GM21723 (cell line): ENCODE measurements around the gene TSPAN31.
"Not testable (repeated sequence)": the region's sequence is repeated elsewhere in the genome, so short reads cannot be mapped to it uniquely, and the experiment has no call there.

Experiments
- ATAC-seq: cut with Tn5 transposase; IDR thresholded peaks from one replicate; pipeline ENCODE4 v1.9.1; 2021; ENCODE audit warnings: mild to moderate bottlenecking, moderate library complexity; ENCODE audit not compliant: unreplicated experiment

The TSPAN31 gene

DNA sequence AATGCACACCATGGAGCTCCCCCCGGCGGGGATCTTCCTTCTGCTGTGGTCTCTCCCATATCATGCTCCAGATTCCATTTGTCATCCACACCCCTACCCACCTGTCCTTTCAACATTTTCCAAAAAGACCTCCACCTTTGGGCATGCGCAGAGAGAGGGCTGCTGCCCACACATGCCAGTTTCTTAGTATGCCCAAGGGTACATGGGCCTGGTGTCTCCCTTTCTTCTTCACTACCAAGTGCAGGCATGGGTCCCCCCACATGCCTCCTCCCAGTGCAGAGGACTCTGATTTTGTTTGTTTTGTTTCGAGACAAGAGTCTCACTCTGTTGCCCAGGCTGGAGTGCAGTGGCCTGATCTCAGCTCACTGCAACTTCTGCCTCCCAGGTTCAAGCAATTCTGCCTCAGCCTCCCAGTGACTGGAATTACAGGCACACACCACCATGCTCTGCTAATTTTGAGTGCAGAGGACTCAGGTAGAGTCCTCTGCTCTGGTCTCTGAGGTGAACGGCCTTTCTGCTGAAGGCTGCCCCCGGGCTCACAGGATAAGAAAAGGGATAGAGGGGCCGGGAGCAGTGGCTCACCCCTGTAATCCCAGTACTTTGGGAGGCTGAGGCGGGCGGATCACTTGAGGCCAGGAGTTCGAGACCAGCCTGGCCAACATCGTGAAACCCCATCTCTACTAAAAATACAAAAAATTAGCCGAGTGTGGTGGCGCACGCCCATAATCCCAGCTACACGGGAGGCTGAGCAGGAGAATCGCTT, 22.8 kb upstream of the TSPAN31 start:
- not testable (repeated sequence) for ATAC-seq

DNA sequence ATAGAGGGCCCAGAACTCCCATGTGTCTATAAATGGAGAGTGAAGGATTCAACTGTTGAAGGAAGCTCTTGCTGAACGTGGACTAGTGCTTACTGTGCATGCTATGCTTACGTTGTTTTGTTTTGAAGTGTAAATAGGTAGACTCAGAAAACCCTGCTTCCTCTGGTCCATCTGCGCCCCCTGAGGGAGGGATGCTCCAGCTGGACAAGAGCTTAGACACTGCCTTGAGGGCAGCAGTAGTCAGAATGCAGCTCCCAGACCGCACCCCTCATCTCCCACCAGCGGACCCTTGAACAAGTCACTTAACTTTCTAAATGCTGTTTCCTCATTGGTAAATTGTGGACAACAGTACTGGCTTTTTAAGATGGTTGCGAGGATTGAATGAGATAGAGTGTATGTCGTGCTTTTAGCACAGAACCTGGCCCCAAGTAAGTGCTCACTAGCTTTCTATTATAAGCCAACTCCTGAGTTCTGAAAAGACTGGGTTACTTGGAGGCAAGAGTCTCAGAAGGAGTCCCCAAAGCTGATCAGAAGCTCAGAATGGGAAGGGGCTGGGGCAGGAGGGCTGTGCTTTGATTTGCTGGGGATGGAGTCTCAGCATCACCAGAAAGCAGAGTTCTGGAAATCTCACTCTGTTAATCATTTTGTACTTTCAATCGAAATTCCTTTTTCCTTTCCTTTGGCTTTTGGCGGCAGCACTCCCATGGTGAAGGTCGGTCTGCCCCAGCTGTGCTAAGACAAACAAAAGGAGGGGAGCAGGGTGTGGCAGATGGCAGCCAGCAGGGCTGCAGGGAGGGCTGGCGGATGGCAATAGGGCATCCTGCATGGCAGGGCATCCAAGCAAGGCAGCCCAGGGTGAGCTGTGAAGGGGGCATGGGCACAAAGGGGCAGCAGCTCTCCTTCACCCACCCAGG, 21.9 kb upstream of the TSPAN31 start:
- ATAC-seq, result no peak

- ATAC-seq, result no peak
Observed at GRCh38 chr12:57723630-57723962, 21.2 kb upstream of the TSPAN31 start.

- no peak for ATAC-seq
Observed at GRCh38 chr12:57724003-57724935, 20.6 kb upstream of the TSPAN31 start.

GRCh38 chr12:57724936-57725740, 19.7 kb upstream of the TSPAN31 start:
- no peak for ATAC-seq

- no peak for ATAC-seq
Observed at GRCh38 chr12:57725851-57726150, 19.0 kb upstream of the TSPAN31 start.

DNA sequence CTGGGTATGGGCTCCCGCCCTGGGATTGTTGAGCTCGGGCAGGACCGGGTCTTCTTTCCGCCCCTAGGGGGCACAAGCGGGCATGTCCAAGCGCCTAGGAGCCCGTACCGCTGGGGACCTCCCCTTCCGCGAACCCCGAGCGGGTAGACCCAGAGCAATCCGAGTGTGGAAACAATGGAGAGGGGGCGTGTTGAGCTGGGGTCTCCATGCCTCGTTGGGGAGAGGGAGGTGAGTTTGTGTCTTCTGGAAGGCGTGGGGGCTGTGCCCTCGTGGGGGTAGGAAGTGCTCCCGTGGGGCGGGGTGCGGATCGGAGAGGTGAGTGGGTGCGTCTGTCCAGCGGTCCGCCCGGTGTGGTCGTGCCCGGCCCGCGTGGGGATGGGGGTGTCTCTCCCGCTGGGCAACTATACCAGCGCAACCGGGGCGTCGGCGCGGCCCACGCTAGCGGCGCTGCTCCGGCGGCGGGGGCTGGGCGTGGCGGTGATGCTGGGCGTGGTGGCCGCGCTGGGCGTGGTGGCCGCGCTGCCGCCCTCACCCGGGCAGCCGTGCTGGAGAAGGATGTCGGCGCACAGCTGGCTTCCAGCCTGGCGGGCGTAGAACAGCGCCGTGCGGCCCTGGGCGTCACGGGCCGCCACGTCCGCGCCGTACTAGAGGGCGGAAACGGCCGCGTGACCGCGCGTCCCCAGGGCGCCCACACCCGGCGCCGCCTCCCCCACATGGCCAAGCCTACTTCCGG, 18.5 kb upstream of the TSPAN31 start:
- no peak for ATAC-seq

GRCh38 chr12:57726884-57727757, 17.7 kb upstream of the TSPAN31 start:
- ATAC-seq, result no peak

DNA sequence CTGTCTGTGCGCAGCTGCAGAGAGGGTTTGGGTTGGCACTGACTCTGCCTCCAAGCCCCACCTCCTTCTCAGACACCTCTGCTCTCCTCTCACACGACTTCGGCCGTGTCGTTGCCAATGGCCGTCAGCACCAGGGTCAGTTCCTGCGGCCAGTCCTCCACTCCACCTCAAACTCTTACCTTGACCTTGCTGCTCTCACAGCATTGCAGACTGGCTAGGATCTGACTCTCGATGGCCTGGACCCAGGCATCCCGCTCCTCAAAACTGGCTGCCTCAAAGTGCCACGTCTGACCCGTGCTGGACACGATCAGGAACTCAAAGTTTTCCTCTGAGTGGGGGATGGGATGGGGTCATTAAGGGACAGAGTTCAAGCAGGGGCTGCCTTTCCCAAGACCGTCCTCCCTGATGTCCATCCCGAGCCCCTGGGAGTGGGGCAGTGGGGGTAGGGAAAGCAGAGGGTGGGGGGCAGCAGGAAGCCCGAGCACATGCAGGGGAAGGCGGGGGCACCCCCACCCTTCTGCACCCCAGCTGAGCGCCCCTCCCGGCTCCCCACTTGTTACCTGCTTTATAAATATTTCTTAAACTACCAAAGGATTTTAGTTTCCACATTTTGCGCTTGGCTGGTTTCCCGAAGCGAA, 17.0 kb upstream of the TSPAN31 start:
- ATAC-seq, result no peak

DNA sequence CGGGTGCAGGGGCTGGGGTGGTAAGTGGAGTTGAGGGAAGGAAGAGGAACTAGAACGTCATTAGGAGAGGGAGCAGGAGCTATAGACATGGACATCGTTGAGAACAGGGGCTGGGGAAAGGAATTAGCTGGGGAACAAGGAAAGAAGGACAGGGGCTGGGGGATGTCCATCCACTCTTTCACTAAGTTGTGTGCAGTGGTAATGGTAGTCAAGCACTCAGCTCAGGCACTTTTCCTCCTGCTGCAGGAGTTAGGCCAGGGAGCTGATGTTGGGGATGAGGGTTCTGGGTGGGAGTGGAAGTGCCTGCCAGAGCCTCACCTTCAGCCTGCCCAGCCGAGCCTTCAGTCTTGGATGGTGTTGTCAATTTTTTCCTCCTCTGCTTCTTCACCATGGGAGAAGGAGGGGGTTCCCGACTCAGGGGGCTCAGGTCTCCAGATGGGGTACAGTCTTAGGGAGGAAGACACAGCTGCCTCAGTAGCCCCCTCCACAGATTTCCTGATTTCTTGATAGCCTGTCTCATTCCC, 15.5 kb upstream of the TSPAN31 start:
- ATAC-seq, result no peak

- no peak for ATAC-seq
Observed at GRCh38 chr12:57730336-57731067, 14.3 kb upstream of the TSPAN31 start.

DNA sequence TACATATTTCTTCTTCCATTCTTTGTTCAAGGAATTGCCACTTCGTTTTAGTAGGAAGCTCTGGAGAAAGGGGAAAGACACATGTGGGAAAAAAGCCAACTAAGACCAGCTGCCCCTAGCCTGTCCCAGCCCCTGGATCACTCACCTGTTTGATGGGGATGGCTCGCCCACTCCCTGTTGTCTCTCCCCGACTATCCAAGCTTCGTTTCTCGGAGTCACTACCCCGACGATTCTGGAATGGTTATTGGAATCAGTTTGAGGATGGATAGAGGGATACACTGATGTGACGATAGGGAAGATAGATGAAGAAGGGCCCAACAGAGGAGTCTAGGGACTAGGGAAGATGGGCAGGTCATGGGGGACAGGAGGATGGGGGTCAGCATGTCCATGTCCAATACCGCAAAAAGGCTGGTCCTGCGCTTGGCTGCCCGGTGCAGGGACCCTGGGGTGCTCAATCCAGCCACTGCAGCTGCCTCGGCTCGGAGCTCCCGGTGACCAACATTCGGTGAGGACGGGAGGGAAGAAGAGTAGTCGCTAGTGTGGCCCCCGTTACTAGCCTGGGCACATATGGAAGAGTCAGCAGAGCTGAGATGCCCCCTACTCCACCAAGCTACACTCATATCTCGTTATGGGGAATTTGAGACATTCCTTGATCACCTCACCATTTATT, 13.3 kb upstream of the TSPAN31 start:
- no peak for ATAC-seq

DNA sequence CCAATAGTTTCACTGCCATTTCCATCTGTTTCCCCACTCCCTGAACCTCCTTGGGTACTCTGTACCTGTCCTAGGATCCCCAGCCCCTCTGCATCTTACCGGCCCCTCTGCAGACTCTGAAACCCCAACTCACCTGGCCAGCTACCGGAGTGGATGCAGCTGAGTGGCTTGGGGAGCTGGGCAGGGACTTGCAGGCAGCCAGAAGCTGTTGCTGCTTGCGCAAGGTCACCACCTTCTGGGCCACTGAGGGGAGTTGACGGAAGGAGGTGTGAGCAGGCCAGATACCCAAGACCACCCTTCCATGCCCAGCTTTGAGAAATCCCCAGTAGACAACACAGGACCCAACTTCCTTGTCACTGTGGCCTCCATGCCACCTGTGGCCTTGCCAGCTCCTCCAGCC, 12.6 kb upstream of the TSPAN31 start:
- no peak for ATAC-seq

GRCh38 chr12:57732726-57733593, 11.9 kb upstream of the TSPAN31 start:
- ATAC-seq, result no peak

DNA sequence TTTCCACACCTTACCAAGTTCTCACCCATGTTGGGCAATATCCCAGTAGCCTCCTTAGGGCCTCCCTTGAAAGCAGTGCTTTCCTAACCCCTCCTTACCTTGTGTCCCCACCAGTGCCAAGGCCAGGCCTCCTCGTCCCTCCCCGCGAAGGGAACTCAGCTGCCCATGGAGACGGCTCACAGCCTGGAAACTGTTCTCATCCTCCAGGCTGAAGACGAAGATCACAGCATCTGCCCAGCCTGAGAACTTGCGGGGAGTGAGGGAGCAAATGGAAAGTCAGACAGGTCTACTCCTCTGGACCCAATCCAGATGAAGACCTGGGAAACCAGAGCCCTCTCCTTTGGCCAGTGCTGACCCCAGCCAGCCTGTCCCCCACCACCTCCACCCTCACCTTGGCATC, 10.9 kb upstream of the TSPAN31 start:
- ATAC-seq, result no peak

GRCh38 chr12:57734591-57734990, 10.2 kb upstream of the TSPAN31 start:
- ATAC-seq, result no peak
